Coronary artery (tissue), 2 donors: ENCODE results near the gene PCGF3.

Experiments used
- DNase-seq: peaks from one replicate; pipeline ENCODE4 v3.0.0-alpha.2; 2017; ENCODE audit warnings: low spot score
- H3K27ac ChIP-seq, 2 donors: fragments of 200-600 bp; sonication (generic); one replicate each; pipeline ENCODE4 v1.5.1; 2016 to 2019
- H3K4me3 ChIP-seq: fragments of 200-600 bp; sonication (generic); 2 replicates; pipeline ENCODE4 v1.5.1; 2016; ENCODE audit warnings: mild to moderate bottlenecking, moderate library complexity
- CTCF ChIP-seq: fragments of 200-600 bp; sonication (generic); IDR thresholded peaks from one replicate; pipeline ENCODE4 v1.5.1; 2019; ENCODE audit warnings: antibody characterized with exemption

PCGF3 gene

GRCh38 chr4:709348-709747 is 3.7 kb downstream of the PCGF3 start:
- no peak for TF ChIP-seq CTCF
- DNase-seq: no peak
- H3K4me3 ChIP-seq: no peak overlapping the region
- H3K27ac ChIP-seq: no peak overlapping the region

- DNase-seq: no peak
- Histone ChIP-seq H3K4me3 (no peak overlapping the region), H3K27ac (no peak overlapping the region)
- no peak for TF ChIP-seq CTCF
Observed at GRCh38 chr4:710116-710515, 4.5 kb downstream of the PCGF3 start.

GRCh38 chr4:710916-711315 is 5.3 kb downstream of the PCGF3 start:
- TF ChIP-seq CTCF: no peak
- H3K27ac ChIP-seq: no peak overlapping the region
- no peak overlapping the region for H3K4me3 ChIP-seq
- no peak for DNase-seq

GRCh38 chr4:712093-712492 is 6.5 kb downstream of the PCGF3 start:
- H3K4me3 ChIP-seq: no peak overlapping the region
- H3K27ac ChIP-seq: no peak overlapping the region
- no peak for TF ChIP-seq CTCF
- DNase-seq: no peak

DNA sequence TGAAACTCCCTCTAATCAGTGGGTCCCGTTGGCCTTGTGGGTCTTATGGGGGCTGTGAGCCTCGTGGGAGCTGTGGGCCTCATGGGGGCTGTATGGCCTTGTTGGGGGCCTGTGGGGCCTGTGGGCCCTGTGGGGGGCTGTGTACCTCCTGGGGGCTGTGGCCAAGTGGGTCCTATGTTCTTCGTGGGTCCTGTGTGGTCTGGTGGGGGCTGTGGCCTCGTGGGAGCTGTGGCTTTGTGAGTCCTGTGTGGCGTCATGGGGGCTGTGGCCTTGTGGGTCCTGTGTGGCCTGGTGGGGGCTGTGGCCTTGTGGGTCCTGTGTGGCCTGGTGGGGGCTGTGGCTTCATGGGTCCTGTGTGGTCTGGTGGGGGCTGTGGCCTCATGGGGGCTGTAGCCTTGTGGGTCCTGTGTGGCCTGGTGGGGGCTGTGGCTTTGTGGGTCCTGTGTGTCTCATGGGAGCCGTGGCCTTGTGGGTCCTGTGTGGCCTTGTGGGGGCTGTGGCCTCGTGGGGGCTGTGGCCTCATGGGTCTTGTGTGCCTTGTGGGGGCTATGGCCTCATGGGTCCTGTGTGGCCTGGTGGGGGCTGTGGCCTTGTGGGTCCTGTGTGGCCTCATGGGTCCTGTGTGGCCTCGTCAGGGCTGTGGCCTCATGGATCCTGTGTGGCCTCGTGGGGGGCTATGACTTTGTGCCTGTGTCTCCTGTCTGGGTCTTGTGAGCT is 7.4 kb downstream of the PCGF3 start:
- Histone ChIP-seq H3K27ac (no peak overlapping the region), H3K4me3 (no peak overlapping the region)
- no peak for DNase-seq
- TF ChIP-seq CTCF: no peak

- no peak for DNase-seq
- TF ChIP-seq CTCF: no peak
- Histone ChIP-seq H3K4me3 (no peak overlapping the region), H3K27ac (no peak overlapping the region)
Observed at GRCh38 chr4:714087-714486, 8.5 kb downstream of the PCGF3 start.

DNA sequence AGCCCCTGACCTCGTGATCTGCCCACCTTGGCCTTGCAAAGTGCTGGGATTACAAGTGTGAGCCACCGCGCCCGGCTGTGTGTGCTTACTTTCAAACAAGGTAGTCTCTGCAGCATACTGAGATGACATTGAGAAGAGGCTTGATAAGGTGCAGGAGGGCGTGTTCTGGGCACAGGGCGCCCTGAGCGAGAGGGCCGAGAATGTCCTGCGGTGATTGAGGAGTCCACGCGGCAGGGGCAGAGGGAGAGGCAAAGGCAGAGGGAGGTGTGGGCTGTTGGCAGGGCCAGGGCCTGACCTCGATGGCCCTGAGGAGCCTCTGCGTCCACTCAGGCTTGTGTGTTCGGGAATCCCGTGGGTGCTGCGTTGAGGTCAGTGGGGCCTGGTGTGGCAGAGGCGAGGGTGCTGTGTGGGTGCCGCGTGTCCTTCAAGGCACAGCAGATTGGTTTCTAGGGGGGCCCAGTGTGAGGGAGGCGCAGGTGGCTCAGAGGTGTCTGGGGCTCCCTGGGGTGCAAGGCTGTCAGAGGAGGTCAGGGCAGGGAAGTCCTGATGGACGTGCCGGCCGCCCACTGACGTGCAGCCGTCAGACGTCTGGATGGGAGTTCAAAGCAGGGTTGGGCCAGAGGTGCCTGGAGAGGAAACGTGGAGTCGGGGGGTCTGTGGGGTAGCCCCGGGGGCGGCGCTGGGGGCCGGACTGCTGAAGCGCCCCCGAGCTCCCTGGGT is 12.1 kb downstream of the PCGF3 start:
- H3K27ac ChIP-seq: no peak overlapping the region
- DNase-seq: no peak
- no peak for TF ChIP-seq CTCF
- H3K4me3 ChIP-seq: no peak overlapping the region
